BLaER1 treated with 17β-estradiol and CSF1 and Interleukin-3, amounts not matched to agents 10 nM and 100 nM (cell line): ENCODE data around the gene PTPN7.

Source experiments
- H3K27ac ChIP-seq, 11 experiments: shearing (Covaris generic); formaldehyde crosslinking; 2 replicates each; pipeline ENCODE4 v1.8.1; 2022
- H3K27me3 ChIP-seq, 11 experiments: shearing (Covaris generic); formaldehyde crosslinking; 2 replicates each; pipeline ENCODE4 v1.8.1; 2022
- H3K36me3 ChIP-seq, 11 experiments: shearing (Covaris generic); formaldehyde crosslinking; 2 replicates each; pipeline ENCODE4 v1.8.1; 2022
- H3K4me1 ChIP-seq, 10 experiments: shearing (Covaris generic); formaldehyde crosslinking; 2 replicates each; pipeline ENCODE4 v1.8.1; 2022
- H3K4me2 ChIP-seq, 11 experiments: shearing (Covaris generic); formaldehyde crosslinking; 2 replicates each; pipeline ENCODE4 v1.8.1; 2022
- H3K4me3 ChIP-seq, 10 experiments: shearing (Covaris generic); formaldehyde crosslinking; 2 replicates each; pipeline ENCODE4 v1.8.1; 2022
- H3K9ac ChIP-seq, 11 experiments: shearing (Covaris generic); formaldehyde crosslinking; 2 replicates each; pipeline ENCODE4 v1.8.1; 2022
- H3K9me3 ChIP-seq, 11 experiments: shearing (Covaris generic); formaldehyde crosslinking; replicated peaks in 1 of 11; 2 replicates each; pipeline ENCODE4 v1.8.1; 2022
- H4K20me1 ChIP-seq, 11 experiments: shearing (Covaris generic); formaldehyde crosslinking; 2 replicates each; pipeline ENCODE4 v1.8.1; 2022
- Cebpa-rat ChIP-seq, 11 experiments: shearing (Covaris generic); IDR thresholded peaks; 2 replicates each; pipeline ENCODE4 v1.8.1; 2022

PTPN7 gene

GRCh38 chr1:202160377-202160940, at the start of gene PTPN7:
Gene PTPN7 (minus strand): TSS chr1:202160602. CDS start chr1:202159402, 1,200 bp downstream.
- Histone ChIP-seq H3K27me3 (peaks cover 0 to 8% (median 0%) of the 10 kb centered on the region in 11 experiments; a peak in 4 of 22 replicates), H3K27ac (peak within 1 kb of the TSS; percentile 86 to 98 (median 94)), H3K36me3 (peaks cover 26 to 39% (median 31%) of the 10 kb centered on the region in 11 experiments), H3K4me2 (peak within 1 kb of the TSS; percentile 91 to 100 (median 96)), H4K20me1 (peaks cover 14 to 47% (median 37%) of the 10 kb centered on the region in 11 experiments; a peak in 20 of 22 replicates), H3K4me1 (peaks cover 90 to 99% (median 94%) of the 10 kb centered on the region in 10 experiments), H3K9ac (peak within 1 kb of the TSS; percentile 84 to 95 (median 89)), H3K9me3 (no peaks in the 10 kb centered on the region), H3K4me3 (peak within 1 kb of the TSS; percentile 60 to 83 (median 76))
- no peak for TF ChIP-seq Cebpa-rat (IDR thresholded peaks at IDR 0.05)

GRCh38 chr1:202208351-202208857, 48.0 kb upstream of the PTPN7 start:
- peaks cover 0 to 3% (median 0%) of the 10 kb centered on the region in 11 experiments; a peak in 4 of 22 replicates for H3K27me3 ChIP-seq
- H3K4me3 ChIP-seq: no peak overlapping the region
- H3K36me3 ChIP-seq: peaks cover 0 to 13% (median 0%) of the 10 kb centered on the region in 11 experiments; a peak in 2 of 22 replicates
- H3K4me1 ChIP-seq: peaks cover 0 to 36% (median 18%) of the 10 kb centered on the region in 10 experiments; a peak in 15 of 20 replicates
- no peak overlapping the region for H3K9ac ChIP-seq
- H4K20me1 ChIP-seq: peaks cover 0 to 11% (median 0%) of the 10 kb centered on the region in 11 experiments; a peak in 1 of 22 replicates
- no peak for TF ChIP-seq Cebpa-rat (IDR thresholded peaks at IDR 0.05)
- peak overlapping the region in 5 of 11 experiments; percentile 7 to 41 (median 27); a peak in 7 of 22 replicates for H3K4me2 ChIP-seq
- H3K27ac ChIP-seq: no peak overlapping the region
- peaks cover 0 to 4% (median 0%) of the 10 kb centered on the region in 11 experiments; a peak in 4 of 22 replicates for H3K9me3 ChIP-seq

- Histone ChIP-seq H3K9me3 (peaks cover 0 to 4% (median 0%) of the 10 kb centered on the region in 11 experiments; a peak in 4 of 22 replicates), H3K4me3 (no peak overlapping the region), H3K27me3 (no peaks in the 10 kb centered on the region), H3K27ac (no peak overlapping the region), H4K20me1 (0 out of 22 replicates have a peak, but pooled peaks cover 0 to 2% (median 0%) of the 10 kb centered on the region in 11 experiments), H3K4me2 (peak overlapping the region in 3 of 11 experiments; percentile 26 to 32 (median 27); a peak in 4 of 22 replicates), H3K36me3 (peaks cover 0 to 13% (median 0%) of the 10 kb centered on the region in 11 experiments; a peak in 2 of 22 replicates), H3K4me1 (peaks cover 0 to 46% (median 29%) of the 10 kb centered on the region in 10 experiments; a peak in 16 of 20 replicates), H3K9ac (no peak overlapping the region)
- no peak for TF ChIP-seq Cebpa-rat (IDR thresholded peaks at IDR 0.05)
Measured at GRCh38 chr1:202207292-202207691, 46.9 kb upstream of the PTPN7 start.

GRCh38 chr1:202205523-202206190, 45.3 kb upstream of the PTPN7 start:
- peaks cover 0 to 4% (median 0%) of the 10 kb centered on the region in 11 experiments; a peak in 1 of 22 replicates for H3K27me3 ChIP-seq

GRCh38 chr1:202204065-202204464, 43.7 kb upstream of the PTPN7 start:
- Histone ChIP-seq H3K27me3 (peaks cover 0 to 12% (median 0%) of the 10 kb centered on the region in 11 experiments; a peak in 1 of 22 replicates), H3K4me2 (peak overlapping the region in 4 of 11 experiments; percentile 0 to 95 (median 53); a peak in 2 of 22 replicates), H4K20me1 (peaks cover 0 to 5% (median 0%) of the 10 kb centered on the region in 11 experiments; a peak in 1 of 22 replicates), H3K4me1 (peaks cover 15 to 74% (median 61%) of the 10 kb centered on the region in 10 experiments), H3K36me3 (peaks cover 0 to 13% (median 0%) of the 10 kb centered on the region in 11 experiments; a peak in 2 of 22 replicates), H3K27ac (no peak overlapping the region), H3K9me3 (peaks cover 0 to 4% (median 0%) of the 10 kb centered on the region in 11 experiments; a peak in 4 of 22 replicates), H3K4me3 (no peak overlapping the region), H3K9ac (no peak overlapping the region)
- no peak for TF ChIP-seq Cebpa-rat (IDR thresholded peaks at IDR 0.05)

More at GRCh38 chr1:202205523-202206190, 45.3 kb upstream of the PTPN7 start:
- Histone ChIP-seq H3K36me3 (peaks cover 0 to 13% (median 0%) of the 10 kb centered on the region in 11 experiments; a peak in 2 of 22 replicates), H3K4me1 (peaks cover 0 to 62% (median 46%) of the 10 kb centered on the region in 10 experiments; a peak in 17 of 20 replicates), H3K9me3 (peaks cover 0 to 4% (median 0%) of the 10 kb centered on the region in 11 experiments; a peak in 4 of 22 replicates), H3K9ac (no peak overlapping the region), H3K4me3 (no peak overlapping the region), H3K4me2 (no peak overlapping the region), H4K20me1 (peaks cover 0 to 5% (median 0%) of the 10 kb centered on the region in 11 experiments; a peak in 1 of 22 replicates), H3K27ac (no peak overlapping the region)
- TF ChIP-seq Cebpa-rat (IDR thresholded peaks at IDR 0.05): no peak

- Histone ChIP-seq H3K36me3 (peaks cover 0 to 13% (median 0%) of the 10 kb centered on the region in 11 experiments; a peak in 2 of 22 replicates), H3K9ac (no peak overlapping the region), H3K4me2 (peak overlapping the region in 6 of 11 experiments; percentile 85 to 98 (median 90); a peak in 11 of 22 replicates)
Measured at GRCh38 chr1:202203238-202204039, 43.0 kb upstream of the PTPN7 start.

GRCh38 chr1:202202500-202203168, 42.2 kb upstream of the PTPN7 start:
- no peak overlapping the region for H3K27ac ChIP-seq
- no peak for TF ChIP-seq Cebpa-rat (IDR thresholded peaks at IDR 0.05)
- peaks cover 17 to 74% (median 67%) of the 10 kb centered on the region in 10 experiments for H3K4me1 ChIP-seq
- H3K36me3 ChIP-seq: peaks cover 0 to 13% (median 0%) of the 10 kb centered on the region in 11 experiments; a peak in 2 of 22 replicates
- H3K9me3 ChIP-seq: peaks cover 0 to 4% (median 0%) of the 10 kb centered on the region in 11 experiments; a peak in 4 of 22 replicates
- peaks cover 0 to 5% (median 0%) of the 10 kb centered on the region in 11 experiments; a peak in 1 of 22 replicates for H4K20me1 ChIP-seq
- H3K27me3 ChIP-seq: peaks cover 0 to 12% (median 0%) of the 10 kb centered on the region in 11 experiments; a peak in 1 of 22 replicates
- no peak overlapping the region for H3K4me3 ChIP-seq
- no peak overlapping the region for H3K9ac ChIP-seq
- peak overlapping the region in 8 of 11 experiments; percentile 78 to 98 (median 87); a peak in 16 of 22 replicates for H3K4me2 ChIP-seq

More at GRCh38 chr1:202203238-202204039, 43.0 kb upstream of the PTPN7 start:
- Histone ChIP-seq H3K4me1 (peaks cover 17 to 74% (median 66%) of the 10 kb centered on the region in 10 experiments), H3K4me3 (no peak overlapping the region), H3K27ac (no peak overlapping the region), H3K27me3 (peaks cover 0 to 12% (median 0%) of the 10 kb centered on the region in 11 experiments; a peak in 1 of 22 replicates), H3K9me3 (peaks cover 0 to 4% (median 0%) of the 10 kb centered on the region in 11 experiments; a peak in 4 of 22 replicates), H4K20me1 (peaks cover 0 to 5% (median 0%) of the 10 kb centered on the region in 11 experiments; a peak in 1 of 22 replicates)
- no peak for TF ChIP-seq Cebpa-rat (IDR thresholded peaks at IDR 0.05)
